Esophagus squamous epithelium (tissue), 5 donors: Measurements from ENCODE around the gene PDE9A. TPM values are rescaled to one million over a fixed set of nuclear protein-coding genes. Genes with fewer than 3 reads are reported as not detected.

ENCODE experiments used
- DNase-seq: peaks from one replicate; lab custom pipeline; 2025; lab: John Stamatoyannopoulos, UW
- H3K27ac ChIP-seq, 4 donors: fragments of 200-600 bp; sonication (generic); one replicate each; pipeline ENCODE4 v1.5.1; 2016 to 2019; ENCODE audit warnings: mild to moderate bottlenecking in 1 of 4
- H3K27me3 ChIP-seq, 4 donors: fragments of 200-600 bp; sonication (generic); 1 replicate in 3 of 4; 2 replicates in 1 of 4; pipeline versions ENCODE4 v1.5.1 to v1.6.0; 2017 to 2021; ENCODE audit warnings: antibody characterized with exemption in 1 of 4
- H3K36me3 ChIP-seq, 3 donors: fragments of 200-600 bp; sonication (generic); one replicate each; pipeline ENCODE4 v1.5.1; 2016 to 2019
- H3K4me1 ChIP-seq, 3 donors: fragments of 200-600 bp; sonication (generic); one replicate each; pipeline ENCODE4 v1.5.1; 2017 to 2019
- H3K4me3 ChIP-seq, 4 donors: fragments of 200-600 bp; sonication (generic); 1 replicate in 3 of 4; 2 replicates in 1 of 4; pipeline ENCODE4 v1.5.1; 2016 to 2019; ENCODE audit warnings: mild to moderate bottlenecking in 2 of 4, moderate library complexity in 1 of 4
- H3K9me3 ChIP-seq, 3 donors: fragments of 200-600 bp; sonication (generic); one replicate each; pipeline ENCODE4 v1.5.1; 2016 to 2019
- POLR2A ChIP-seq, 4 donors: fragments of 450-650 bp; IDR thresholded peaks; one replicate each; pipeline ENCODE4 v1.6.1; 2017; ENCODE audit warnings: antibody characterized with exemption in 4 of 4, mild to moderate bottlenecking in 4 of 4, moderate library complexity in 3 of 4
- WGBS, 2 donors: methylation state at CpG; one replicate each; pipeline ENCODE4 v1.1.5; 2018; 5-methylcytosine and 5-hydroxymethylcytosine counted together
- intact Hi-C: fragments of 100-400 bp; cut with DNase I; formaldehyde crosslinking; loops from one replicate; pipeline ENCODE4 v1.15.0; 2022
- total RNA-seq, 4 donors: library from RNA; depleted of rRNA; stranded (reverse); fragments of >200 nt; gene quantifications; one replicate each; pipeline ENCODE4 v1.1.0, GENCODE V29; 2016
- TF ChIP-seq, protein P1 (sequence below), 6 experiments: fragments of 450-650 bp in 4 of 6; fragments of 200-600 bp in 2 of 6; sonication (generic) in 2 of 6; IDR thresholded peaks; one replicate each; pipeline ENCODE4 v1.5.1; 2016 to 2019; ENCODE audit warnings: antibody characterized with exemption in 6 of 6, mild to moderate bottlenecking in 4 of 6, moderate library complexity in 4 of 6
- donor health status: DM: yes; HTN: yes; CAD: no.

The PDE9A gene
- total RNA-seq, 4 donors from 2014 or later: 0.61 to 2.9 (median 1.8) TPM

DNA sequence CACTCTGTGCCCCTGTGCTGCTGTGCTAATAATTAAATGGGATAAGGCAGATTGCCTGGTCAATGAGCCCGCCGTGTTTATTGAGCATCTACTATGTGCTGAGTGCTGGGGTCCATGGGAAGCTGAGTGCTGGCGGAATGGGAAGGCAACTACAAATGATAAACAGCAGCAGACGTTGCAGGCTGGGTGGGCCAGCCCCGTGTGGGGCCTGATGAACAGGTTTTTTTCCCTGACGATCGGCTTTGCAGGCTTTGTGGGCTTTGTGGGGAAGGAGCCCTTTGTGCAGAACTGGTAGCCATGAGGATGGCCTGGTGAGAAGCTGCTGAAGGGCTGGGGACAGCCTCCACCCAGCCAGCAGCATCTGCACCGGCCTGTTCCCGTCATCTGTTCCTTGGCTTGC lies 3.5 kb downstream of the PDE9A start:
- peaks cover 9 to 46% (median 34%) of the 10 kb centered on the region in 3 donors for H3K4me1 ChIP-seq
- no peak for DNase-seq
- H3K27me3 ChIP-seq: peaks cover 2 to 73% (median 7%) of the 10 kb centered on the region in 4 donors
- no peak overlapping the region for H3K27ac ChIP-seq
- intact Hi-C loops: no loop called here
- H3K36me3 ChIP-seq: no peaks in the 10 kb centered on the region
- no peak overlapping the region for H3K4me3 ChIP-seq
- no peaks in the 10 kb centered on the region for H3K9me3 ChIP-seq
- 77 to 95% methylated on average over 7 to 9 of the region's 9 CpGs for WGBS, 2 donors
- TF ChIP-seq, protein P1, sequence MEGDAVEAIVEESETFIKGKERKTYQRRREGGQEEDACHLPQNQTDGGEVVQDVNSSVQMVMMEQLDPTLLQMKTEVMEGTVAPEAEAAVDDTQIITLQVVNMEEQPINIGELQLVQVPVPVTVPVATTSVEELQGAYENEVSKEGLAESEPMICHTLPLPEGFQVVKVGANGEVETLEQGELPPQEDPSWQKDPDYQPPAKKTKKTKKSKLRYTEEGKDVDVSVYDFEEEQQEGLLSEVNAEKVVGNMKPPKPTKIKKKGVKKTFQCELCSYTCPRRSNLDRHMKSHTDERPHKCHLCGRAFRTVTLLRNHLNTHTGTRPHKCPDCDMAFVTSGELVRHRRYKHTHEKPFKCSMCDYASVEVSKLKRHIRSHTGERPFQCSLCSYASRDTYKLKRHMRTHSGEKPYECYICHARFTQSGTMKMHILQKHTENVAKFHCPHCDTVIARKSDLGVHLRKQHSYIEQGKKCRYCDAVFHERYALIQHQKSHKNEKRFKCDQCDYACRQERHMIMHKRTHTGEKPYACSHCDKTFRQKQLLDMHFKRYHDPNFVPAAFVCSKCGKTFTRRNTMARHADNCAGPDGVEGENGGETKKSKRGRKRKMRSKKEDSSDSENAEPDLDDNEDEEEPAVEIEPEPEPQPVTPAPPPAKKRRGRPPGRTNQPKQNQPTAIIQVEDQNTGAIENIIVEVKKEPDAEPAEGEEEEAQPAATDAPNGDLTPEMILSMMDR (IDR thresholded peaks at IDR 0.05): no peak
- TF ChIP-seq POLR2A (IDR thresholded peaks at IDR 0.05): no peak

DNA sequence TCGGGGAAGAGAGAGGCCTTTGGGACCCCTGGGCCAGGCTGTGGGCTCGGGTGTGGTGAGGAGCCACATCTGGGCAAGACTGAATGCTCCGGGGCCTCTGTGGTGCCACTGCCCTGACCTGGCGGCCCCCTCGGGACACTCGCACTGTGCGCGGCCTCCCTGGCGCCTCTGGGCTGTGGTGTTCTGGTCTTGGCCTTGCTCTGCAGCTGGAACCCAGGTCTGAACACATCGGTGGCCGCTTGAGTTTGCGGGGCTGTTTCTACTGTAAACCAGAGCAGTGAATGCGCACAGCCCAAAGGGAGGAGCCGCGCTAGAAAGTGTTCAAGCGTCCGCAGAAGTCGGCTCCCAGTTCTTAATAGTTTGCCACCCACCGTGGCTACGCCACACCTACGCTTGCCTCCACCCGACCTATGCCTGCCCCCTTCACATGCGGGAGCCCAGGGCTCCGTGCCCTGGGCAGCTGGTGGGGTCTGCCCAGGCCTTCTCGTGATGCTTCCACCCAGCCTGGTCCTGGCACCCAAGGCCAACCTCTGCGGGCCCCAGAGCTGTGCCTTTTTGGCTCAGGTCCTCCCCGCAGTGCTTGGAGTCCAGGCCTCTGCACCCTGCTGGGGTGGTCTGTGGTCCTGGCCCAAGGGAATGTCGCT lies 4.4 kb downstream of the PDE9A start:
- intact Hi-C loops: no loop called here
- no peak for DNase-seq
- Histone ChIP-seq H3K4me1 (peaks cover 9 to 36% (median 33%) of the 10 kb centered on the region in 3 donors), H3K27me3 (peaks cover 2 to 64% (median 7%) of the 10 kb centered on the region in 4 donors), H3K4me3 (no peak overlapping the region), H3K9me3 (no peaks in the 10 kb centered on the region), H3K27ac (no peak overlapping the region), H3K36me3 (no peaks in the 10 kb centered on the region)
- 93 to 97% methylated on average over 9 to 12 of the region's 28 CpGs for WGBS, 2 donors
- TF ChIP-seq POLR2A (IDR thresholded peaks at IDR 0.05): no peak
- TF ChIP-seq, protein P1 (IDR thresholded peaks at IDR 0.05): no peak

DNA sequence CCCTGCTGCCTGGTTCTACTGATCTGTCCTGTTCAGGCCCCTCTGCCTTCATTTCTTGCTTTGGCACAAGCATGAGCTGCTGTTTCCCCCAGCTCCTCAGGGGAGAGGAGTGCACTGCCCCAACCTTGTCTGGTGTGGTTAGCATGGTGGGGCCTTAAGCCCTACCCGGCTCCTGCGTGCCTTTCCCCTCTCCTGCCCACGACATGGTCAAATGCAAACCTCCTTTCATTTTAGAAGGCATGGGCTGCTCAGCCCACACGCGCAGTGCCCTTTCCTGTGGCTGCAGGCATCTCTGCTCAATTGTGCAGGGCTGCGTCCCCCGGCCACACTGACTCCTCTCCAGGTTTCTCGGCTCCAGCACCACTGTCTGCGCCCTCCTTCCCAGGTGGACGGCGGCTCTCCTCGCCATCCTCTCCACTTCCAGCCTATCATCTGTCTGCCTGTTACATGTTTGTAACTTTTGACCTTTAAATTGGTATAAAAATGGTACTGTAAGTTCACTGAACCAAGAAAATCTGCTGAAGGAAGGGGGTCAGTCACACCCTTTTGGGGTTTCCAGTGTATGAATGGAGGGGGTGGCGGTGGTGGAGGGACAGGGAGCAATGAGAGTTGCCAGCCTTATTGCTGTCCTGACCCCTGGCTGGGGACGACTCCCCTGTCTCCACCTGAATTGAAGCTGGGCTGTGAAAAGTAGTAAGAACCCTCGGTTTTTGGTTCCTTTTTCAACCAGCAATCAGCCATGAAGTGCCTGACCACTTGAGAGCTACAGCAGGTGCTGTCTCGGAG lies 5.1 kb downstream of the PDE9A start:
- intact Hi-C loops: no loop called here
- H3K27ac ChIP-seq: no peak overlapping the region
- H3K9me3 ChIP-seq: no peaks in the 10 kb centered on the region
- H3K36me3 ChIP-seq: no peaks in the 10 kb centered on the region
- H3K4me1 ChIP-seq: peaks cover 9 to 32% (median 30%) of the 10 kb centered on the region in 3 donors
- peaks cover 2 to 58% (median 7%) of the 10 kb centered on the region in 4 donors for H3K27me3 ChIP-seq
- DNase-seq: no peak
- H3K4me3 ChIP-seq: no peak overlapping the region
- TF ChIP-seq, protein P1 (IDR thresholded peaks at IDR 0.05): no peak
- TF ChIP-seq POLR2A (IDR thresholded peaks at IDR 0.05): no peak
- WGBS, 2 donors: 92 to 96% methylated on average over 13 of the region's 16 CpGs

DNA sequence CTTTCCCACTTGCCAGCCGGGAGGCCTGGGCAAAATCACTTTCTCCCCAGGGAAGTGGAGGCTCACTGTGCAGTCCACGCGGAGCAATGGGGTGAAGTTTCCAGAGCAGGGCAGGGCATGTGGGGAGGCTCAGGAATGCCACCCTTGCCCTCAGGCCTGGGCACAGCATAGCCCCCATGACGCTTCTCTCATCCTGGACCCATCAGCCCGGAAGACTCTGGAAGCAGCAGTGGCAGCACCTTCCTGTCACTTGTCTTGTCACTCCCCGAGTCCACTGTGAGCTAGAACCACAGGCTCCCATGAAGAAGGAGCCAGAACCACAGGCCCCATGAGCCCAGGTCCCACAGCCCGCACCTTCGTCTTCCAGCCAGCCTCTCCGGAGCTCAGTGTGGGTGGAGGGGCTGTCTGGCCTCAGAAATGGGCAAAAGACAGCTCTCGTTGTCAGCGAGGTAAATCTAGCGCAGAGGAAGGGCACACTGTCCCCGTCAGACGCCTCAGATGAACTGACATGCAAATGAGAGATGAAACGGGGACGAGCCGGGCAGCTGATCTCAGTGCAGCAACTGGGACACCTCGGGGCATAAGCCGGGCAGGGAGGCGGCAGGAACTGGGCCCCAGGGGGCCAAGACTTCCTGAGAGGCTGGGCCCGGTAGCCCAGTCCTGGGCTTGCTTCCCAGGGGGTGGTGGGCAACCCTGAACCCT lies 6.1 kb downstream of the PDE9A start:
- H3K27ac ChIP-seq: no peak overlapping the region
- H3K27me3 ChIP-seq: peaks cover 0 to 48% (median 4%) of the 10 kb centered on the region in 4 donors
- peaks cover 3 to 22% (median 20%) of the 10 kb centered on the region in 3 donors for H3K4me1 ChIP-seq
- whole genome bisulfite sequencing, 2 donors: 82 to 83% methylated on average over 8 to 12 of the region's 21 CpGs
- H3K9me3 ChIP-seq: no peaks in the 10 kb centered on the region
- no peak for DNase-seq
- intact Hi-C loops: no loop called here
- no peak for TF ChIP-seq POLR2A (IDR thresholded peaks at IDR 0.05)
- TF ChIP-seq, protein P1 (IDR thresholded peaks at IDR 0.05): no peak
- H3K36me3 ChIP-seq: no peaks in the 10 kb centered on the region
- H3K4me3 ChIP-seq: no peak overlapping the region
